Activated CD4-positive, alpha-beta T cell treated with anti-CD3 and anti-CD28 coated beads, Interleukin-2, amount 10 ng/mL, durations not matched to agents 24 days and 14 days (primary cell): Measurements from ENCODE around the gene PPFIBP1. TPM values are rescaled to one million over a fixed set of nuclear protein-coding genes. Genes with fewer than 3 reads are reported as not detected.
A peak's percentile ranks its signal among the peaks of the same experiment; 100 is the strongest.

Experiments used
- DNase-seq: peaks from one replicate; pipeline ENCODE4 v3.0.0; 2022
- H3K27ac Mint-ChIP-seq: one replicate; pipeline ENCODE4 v1.8.0; 2022; ENCODE audit warnings: mild to moderate bottlenecking, mixed read lengths
- H3K27me3 Mint-ChIP-seq: one replicate; pipeline ENCODE4 v1.8.0; 2022; ENCODE audit warnings: mixed read lengths
- H3K36me3 Mint-ChIP-seq: one replicate; pipeline ENCODE4 v1.8.0; 2022; ENCODE audit warnings: low read depth, mild to moderate bottlenecking, mixed read lengths
- H3K4me1 Mint-ChIP-seq: one replicate; pipeline ENCODE4 v1.8.0; 2021; ENCODE audit warnings: mixed read lengths
- H3K4me3 Mint-ChIP-seq: one replicate; pipeline ENCODE4 v1.8.0; 2022; ENCODE audit warnings: mild to moderate bottlenecking, moderate library complexity, mixed read lengths
- H3K9me3 Mint-ChIP-seq: one replicate; pipeline ENCODE4 v1.8.0; 2021; ENCODE audit warnings: mixed read lengths
- intact Hi-C: fragments of 100-400 bp; cut with micrococcal nuclease; formaldehyde crosslinking; loops from one replicate; pipeline ENCODE4 v1.15.1; 2023
- total RNA-seq: library from RNA; stranded (reverse); gene quantifications from 2 replicates; pipeline ENCODE4 v1.2.3, GENCODE V29; 2022

PPFIBP1 gene
- total RNA-seq, result 29.0 and 32.0 TPM in 2 replicates

- H3K27ac Mint-ChIP-seq, result peak within 1 kb of the TSS; percentile 91
- H3K4me1 Mint-ChIP-seq, result peaks cover 34% of the 10 kb centered on the region
- H3K36me3 Mint-ChIP-seq, result peaks cover 1% of the 10 kb centered on the region
- peak; percentile 96 for DNase-seq
- H3K9me3 Mint-ChIP-seq, result no peaks in the 10 kb centered on the region
- H3K4me3 Mint-ChIP-seq, result peak within 1 kb of the TSS; percentile 96
- peaks cover 42% of the 10 kb centered on the region for H3K27me3 Mint-ChIP-seq
- intact Hi-C loops, result loop anchor here (1.0 to 10.0 kb wide), 9 partner anchors 10 to 589 kb away; partner anchors contain the start of genes BMAL2, FGFR1OP2, INTS13 and MRPS35
Measured at GRCh38 chr12:27523642-27524493, at the start of gene PPFIBP1. Gene PPFIBP1, plus strand, starts transcription at chr12:27524206. Its CDS starts 109,191 bp downstream, at chr12:27633397.

- Mint-ChIP-seq H3K27ac (no peak overlapping the region), H3K27me3 (no peaks in the 10 kb centered on the region), H3K36me3 (peaks cover 30% of the 10 kb centered on the region), H3K4me1 (peaks cover 28% of the 10 kb centered on the region), H3K9me3 (peaks cover 30% of the 10 kb centered on the region), H3K4me3 (no peak overlapping the region)
- intact Hi-C loops, result no loop called here
- peak; percentile 36 for DNase-seq
Measured at GRCh38 chr12:27474344-27474743, 49.7 kb upstream of the PPFIBP1 start.

- Mint-ChIP-seq H3K4me1 (peaks cover 18% of the 10 kb centered on the region), H3K36me3 (peaks cover 36% of the 10 kb centered on the region), H3K4me3 (no peak overlapping the region), H3K27ac (no peak overlapping the region), H3K9me3 (peaks cover 36% of the 10 kb centered on the region), H3K27me3 (no peaks in the 10 kb centered on the region)
- no peak for DNase-seq
- intact Hi-C loops, result no loop called here
Measured at GRCh38 chr12:27477049-27477448, 47.0 kb upstream of the PPFIBP1 start.

- peak; percentile 37 for DNase-seq
- Mint-ChIP-seq H3K27me3 (no peaks in the 10 kb centered on the region), H3K4me3 (no peak overlapping the region), H3K9me3 (peaks cover 29% of the 10 kb centered on the region), H3K27ac (no peak overlapping the region), H3K36me3 (peaks cover 36% of the 10 kb centered on the region), H3K4me1 (peaks cover 3% of the 10 kb centered on the region)
- intact Hi-C loops, result no loop called here
Measured at GRCh38 chr12:27478949-27479348, 45.1 kb upstream of the PPFIBP1 start.

GRCh38 chr12:27480016-27480415, 44.0 kb upstream of the PPFIBP1 start:
- peaks cover 31% of the 10 kb centered on the region for H3K36me3 Mint-ChIP-seq
- peak; percentile 31 for DNase-seq
- H3K27ac Mint-ChIP-seq, result no peak overlapping the region
- intact Hi-C loops, result no loop called here
- no peak overlapping the region for H3K4me3 Mint-ChIP-seq
- H3K4me1 Mint-ChIP-seq, result no peaks in the 10 kb centered on the region
- peaks cover 29% of the 10 kb centered on the region for H3K9me3 Mint-ChIP-seq
- H3K27me3 Mint-ChIP-seq, result no peaks in the 10 kb centered on the region

GRCh38 chr12:27486961-27487360, 37.0 kb upstream of the PPFIBP1 start:
- Mint-ChIP-seq H3K9me3 (peaks cover 10% of the 10 kb centered on the region), H3K27ac (no peak overlapping the region), H3K27me3 (no peaks in the 10 kb centered on the region), H3K36me3 (peaks cover 7% of the 10 kb centered on the region), H3K4me3 (no peak overlapping the region), H3K4me1 (no peaks in the 10 kb centered on the region)
- intact Hi-C loops, result no loop called here
- peak; percentile 6 for DNase-seq

- no peaks in the 10 kb centered on the region for H3K4me1 Mint-ChIP-seq
- no peak overlapping the region for H3K27ac Mint-ChIP-seq
- H3K9me3 Mint-ChIP-seq, result peaks cover 10% of the 10 kb centered on the region
- H3K4me3 Mint-ChIP-seq, result no peak overlapping the region
- peak; percentile 45 for DNase-seq
- H3K36me3 Mint-ChIP-seq, result peaks cover 5% of the 10 kb centered on the region
- H3K27me3 Mint-ChIP-seq, result no peaks in the 10 kb centered on the region
- intact Hi-C loops, result no loop called here
Measured at GRCh38 chr12:27488479-27488878, 35.5 kb upstream of the PPFIBP1 start.

GRCh38 chr12:27491226-27491625, 32.8 kb upstream of the PPFIBP1 start:
- peak; percentile 4 for DNase-seq
- Mint-ChIP-seq H3K27me3 (peaks cover 10% of the 10 kb centered on the region), H3K4me1 (no peaks in the 10 kb centered on the region), H3K9me3 (peaks cover 21% of the 10 kb centered on the region), H3K4me3 (no peak overlapping the region), H3K27ac (no peak overlapping the region), H3K36me3 (peaks cover 5% of the 10 kb centered on the region)
- intact Hi-C loops, result loop anchor here (10.0 kb wide), 1 partner anchor 764 kb away; no protein-coding TSS in a partner anchor

- Mint-ChIP-seq H3K4me3 (no peak overlapping the region), H3K36me3 (peaks cover 7% of the 10 kb centered on the region), H3K9me3 (peaks cover 20% of the 10 kb centered on the region), H3K27me3 (peaks cover 17% of the 10 kb centered on the region), H3K27ac (no peak overlapping the region), H3K4me1 (peaks cover 17% of the 10 kb centered on the region)
- intact Hi-C loops, result loop anchor here (10.0 kb wide), 1 partner anchor 761 kb away; no protein-coding TSS in a partner anchor
- DNase-seq, result peak; percentile 39
Measured at GRCh38 chr12:27493260-27493940, 30.6 kb upstream of the PPFIBP1 start.

GRCh38 chr12:27497446-27497845, 26.6 kb upstream of the PPFIBP1 start:
- intact Hi-C loops, result loop anchor here (5.0 to 10.0 kb wide), 2 partner anchors 325 to 757 kb away; no protein-coding TSS in a partner anchor
- peak overlapping the region; percentile 34 for H3K4me3 Mint-ChIP-seq
- peaks cover 16% of the 10 kb centered on the region for H3K9me3 Mint-ChIP-seq
- peak; percentile 51 for DNase-seq
- peaks cover 42% of the 10 kb centered on the region for H3K4me1 Mint-ChIP-seq
- peak overlapping the region; percentile 47 for H3K27ac Mint-ChIP-seq
- H3K36me3 Mint-ChIP-seq, result peaks cover 13% of the 10 kb centered on the region
- H3K27me3 Mint-ChIP-seq, result peaks cover 25% of the 10 kb centered on the region

GRCh38 chr12:27498149-27498548, 25.9 kb upstream of the PPFIBP1 start:
- Mint-ChIP-seq H3K27ac (peak overlapping the region; percentile 47), H3K9me3 (peaks cover 20% of the 10 kb centered on the region), H3K4me1 (peaks cover 46% of the 10 kb centered on the region), H3K4me3 (peak overlapping the region; percentile 34), H3K27me3 (peaks cover 25% of the 10 kb centered on the region), H3K36me3 (peaks cover 16% of the 10 kb centered on the region)
- intact Hi-C loops, result loop anchor here (1.0 to 10.0 kb wide), 6 partner anchors 26 to 757 kb away; partner anchors contain the start of gene PPFIBP1
- DNase-seq, result peak; percentile 70

- intact Hi-C loops, result loop anchor here (1.0 to 10.0 kb wide), 6 partner anchors 26 to 756 kb away; partner anchors contain the start of gene PPFIBP1
- Mint-ChIP-seq H3K9me3 (peaks cover 20% of the 10 kb centered on the region), H3K4me3 (no peak overlapping the region), H3K27me3 (peaks cover 25% of the 10 kb centered on the region), H3K27ac (peak overlapping the region; percentile 47), H3K36me3 (peaks cover 16% of the 10 kb centered on the region), H3K4me1 (peaks cover 46% of the 10 kb centered on the region)
- DNase-seq, result peak; percentile 49
Measured at GRCh38 chr12:27498761-27499160, 25.2 kb upstream of the PPFIBP1 start.

GRCh38 chr12:27499377-27499776, 24.6 kb upstream of the PPFIBP1 start:
- intact Hi-C loops, result loop anchor here (2.0 to 10.0 kb wide), 3 partner anchors 65 to 755 kb away; no protein-coding TSS in a partner anchor
- DNase-seq, result peak; percentile 8
- no peak overlapping the region for H3K27ac Mint-ChIP-seq
- peaks cover 16% of the 10 kb centered on the region for H3K36me3 Mint-ChIP-seq
- H3K4me1 Mint-ChIP-seq, result peaks cover 46% of the 10 kb centered on the region
- peaks cover 20% of the 10 kb centered on the region for H3K9me3 Mint-ChIP-seq
- peaks cover 27% of the 10 kb centered on the region for H3K27me3 Mint-ChIP-seq
- no peak overlapping the region for H3K4me3 Mint-ChIP-seq
